HG03520 (cell line): ENCODE results near the gene FBN1.

Experiments used
- ATAC-seq: cut with Tn5 transposase; IDR thresholded peaks from one replicate; pipeline ENCODE4 v1.9.1; 2021; ENCODE audit warnings: mild to moderate bottlenecking, moderate library complexity; ENCODE audit not compliant: unreplicated experiment

The FBN1 gene

DNA sequence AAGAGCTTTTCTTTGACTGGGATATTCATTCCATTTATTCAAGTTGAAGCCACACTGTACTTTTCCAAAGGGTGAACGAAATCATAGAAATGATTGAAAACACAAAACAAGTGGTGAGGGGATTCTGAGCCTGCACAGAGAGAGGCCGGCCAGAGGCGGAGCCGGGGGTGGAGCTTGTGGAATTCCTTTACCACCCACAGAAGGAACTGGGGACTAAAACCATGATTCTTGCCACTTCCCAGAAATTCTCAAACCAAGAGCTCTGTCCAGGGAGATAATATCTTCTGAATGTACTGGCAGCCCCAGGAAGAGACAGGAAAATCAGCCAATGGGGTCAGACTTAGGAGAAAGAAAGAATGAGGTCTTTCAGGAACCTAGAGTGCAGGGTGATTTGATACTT is 20.8 kb downstream of the FBN1 start:
- no peak for ATAC-seq

DNA sequence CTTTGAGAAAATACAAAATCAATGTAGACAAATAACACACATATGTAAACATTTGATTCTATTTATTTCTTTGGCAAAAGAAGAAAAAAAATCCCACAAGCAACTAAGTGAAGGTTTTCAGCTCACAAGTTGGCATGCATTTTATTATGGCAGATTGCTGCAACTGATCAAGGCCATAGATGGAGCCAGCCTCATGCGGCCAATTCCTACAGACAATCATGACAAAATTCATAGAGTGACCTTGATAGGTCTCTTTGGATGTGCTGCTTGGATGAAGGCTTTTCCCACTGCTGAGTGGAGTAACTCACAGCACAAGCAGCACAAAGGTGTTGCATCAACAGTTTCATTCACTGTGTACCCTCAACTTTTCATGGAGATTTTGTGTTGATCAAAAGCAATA is 22.1 kb downstream of the FBN1 start:
- no peak for ATAC-seq

DNA sequence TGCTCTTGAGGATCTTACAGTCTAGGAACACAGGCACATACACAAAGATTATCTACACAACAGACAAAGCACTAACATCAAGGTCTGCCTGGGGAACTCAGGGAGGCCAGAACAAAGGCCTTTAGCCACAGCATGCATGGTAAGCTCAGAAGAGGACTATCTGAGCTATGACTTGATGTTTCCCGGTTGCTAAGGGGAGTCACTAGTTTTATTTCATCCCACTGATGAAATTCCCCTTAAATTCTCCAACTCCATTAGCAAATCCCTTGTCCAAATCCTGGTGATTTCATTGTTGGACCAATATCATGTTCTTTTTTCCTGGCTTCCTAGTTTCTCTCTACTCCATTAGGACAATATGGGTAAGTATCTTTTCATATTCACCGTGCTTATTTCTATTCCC is 23.3 kb downstream of the FBN1 start:
- no peak for ATAC-seq

DNA sequence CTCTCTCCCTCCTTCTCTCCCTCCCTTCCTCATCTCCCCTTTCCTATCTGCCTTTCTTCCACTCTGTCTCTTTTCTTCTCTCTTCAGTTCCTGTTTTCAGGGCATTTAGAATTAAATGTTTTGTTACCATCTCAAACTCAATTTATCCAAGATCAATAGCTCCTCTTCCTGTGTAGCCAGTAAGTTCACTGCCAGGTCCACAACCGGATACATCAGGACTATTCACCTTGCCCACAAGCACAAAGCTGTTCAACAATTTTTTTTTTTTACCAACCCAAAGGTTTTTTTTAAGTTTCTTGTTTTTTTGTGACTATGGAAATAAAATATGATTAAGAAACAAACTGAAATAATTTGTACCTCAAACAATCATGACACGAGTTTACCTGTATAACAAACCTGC is 26.1 kb downstream of the FBN1 start:
- ATAC-seq = no peak

DNA sequence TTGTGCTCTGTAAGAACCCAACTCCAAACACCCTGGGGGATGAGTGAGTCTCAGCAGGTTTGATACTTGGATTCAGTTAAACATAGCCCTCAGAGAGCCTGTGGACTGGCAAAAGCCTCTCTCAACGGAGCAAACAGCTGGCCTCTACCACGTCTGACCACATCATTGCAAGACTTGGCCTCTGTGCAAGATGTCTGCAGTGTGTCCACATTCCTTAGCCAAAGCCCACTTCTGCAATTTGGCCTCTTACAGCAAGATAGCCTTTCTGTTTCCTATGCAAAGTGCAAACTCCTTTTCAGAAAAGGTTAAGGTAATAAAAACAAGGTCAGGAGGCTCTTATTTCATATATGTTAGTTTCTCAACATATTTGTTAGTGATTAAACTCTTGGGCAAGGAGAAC is 27.9 kb downstream of the FBN1 start:
- no peak for ATAC-seq

DNA sequence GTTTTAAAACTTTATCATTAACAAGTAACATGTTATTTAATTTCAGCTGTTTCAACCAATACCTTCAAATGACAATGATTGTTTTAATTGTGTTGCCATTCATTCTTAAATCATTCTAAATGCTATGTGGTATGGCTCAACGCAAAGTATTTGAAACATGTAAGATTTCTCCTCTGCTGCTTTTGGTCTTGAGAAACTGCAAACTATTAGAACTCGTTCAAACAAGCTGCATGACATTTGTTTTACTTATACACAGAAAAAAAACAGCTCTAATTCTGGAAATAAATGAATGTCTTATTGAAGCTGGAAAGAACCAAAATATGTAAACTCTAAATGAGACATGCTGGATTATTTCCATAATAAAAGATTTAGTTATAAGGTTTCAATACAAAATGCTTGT is 29.3 kb downstream of the FBN1 start:
- ATAC-seq = no peak

DNA sequence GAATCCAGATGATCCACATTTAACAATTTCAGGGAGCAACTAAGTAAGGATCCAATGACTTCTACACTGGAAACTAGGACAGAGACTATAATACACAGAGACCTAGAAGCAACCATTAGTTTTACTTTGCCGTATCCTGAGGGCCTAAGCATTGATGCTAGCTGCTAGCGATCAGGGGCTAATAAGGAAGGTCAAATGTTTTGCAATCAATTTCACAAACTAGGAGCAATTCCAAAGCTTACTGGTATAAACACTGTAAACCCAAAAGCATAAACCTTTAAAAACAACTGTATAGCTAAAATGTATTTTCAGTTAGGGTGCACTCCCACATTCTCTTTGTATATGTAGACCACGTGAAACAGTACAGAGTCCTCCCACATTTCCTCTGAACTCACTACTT is 31.5 kb downstream of the FBN1 start:
- ATAC-seq = no peak

DNA sequence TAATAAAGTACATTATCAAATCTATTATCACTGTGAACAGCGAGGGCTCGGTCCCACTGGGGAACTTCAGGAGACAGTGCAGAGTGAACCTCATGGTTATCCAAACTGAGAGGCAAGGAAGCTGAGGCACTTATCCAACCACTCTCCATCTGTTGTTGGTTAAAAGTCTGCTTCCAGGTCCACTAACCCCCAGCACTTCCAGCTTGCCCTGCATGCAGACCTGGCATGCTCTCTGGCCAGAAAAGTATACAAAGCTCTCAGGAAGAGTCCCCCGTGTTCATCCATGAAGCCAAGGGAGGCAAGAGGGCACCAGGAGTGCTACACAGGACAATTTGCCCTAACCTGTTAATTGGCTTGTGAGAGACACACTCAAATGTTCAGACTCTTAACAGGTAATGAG is 36.0 kb downstream of the FBN1 start:
- no peak for ATAC-seq

DNA sequence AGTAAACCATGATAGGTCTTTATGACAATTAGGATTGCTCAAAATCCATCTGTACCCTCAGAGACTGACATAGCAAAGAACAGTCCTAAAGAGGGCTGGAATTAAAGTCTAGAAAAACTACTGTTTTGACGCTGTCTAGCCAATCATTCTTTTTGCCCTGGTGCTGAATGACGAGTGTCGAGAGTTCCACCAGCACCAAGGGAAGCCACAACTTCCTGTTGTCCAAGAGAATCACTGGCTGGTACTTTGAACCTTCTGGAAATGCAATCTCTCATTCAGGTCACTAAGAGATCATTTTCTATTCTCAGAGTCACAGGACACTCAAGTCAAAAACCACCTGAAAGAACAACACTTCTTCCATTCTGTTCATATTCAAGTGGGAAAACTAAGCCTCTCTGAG is 37.7 kb downstream of the FBN1 start:
- ATAC-seq = no peak

DNA sequence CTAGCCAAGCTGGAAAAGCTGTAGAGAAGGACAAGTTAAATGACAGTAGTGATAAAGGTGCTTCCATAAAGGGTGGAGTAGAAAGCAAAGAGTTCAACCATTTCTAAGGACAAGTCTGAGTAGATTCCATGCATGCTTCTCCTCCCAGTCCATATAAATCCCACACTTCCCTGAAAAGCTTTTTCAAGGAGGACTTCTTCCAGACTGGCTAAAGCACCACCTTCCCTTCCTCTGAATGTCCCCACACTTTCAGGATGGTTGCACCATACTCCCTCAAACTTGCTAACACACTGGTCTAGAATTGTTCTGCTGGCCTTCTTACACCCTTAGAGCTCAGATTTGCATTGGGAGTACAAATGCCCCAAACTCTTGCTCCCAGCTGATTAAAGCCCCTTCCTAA is 40.9 kb downstream of the FBN1 start:
- no peak for ATAC-seq

DNA sequence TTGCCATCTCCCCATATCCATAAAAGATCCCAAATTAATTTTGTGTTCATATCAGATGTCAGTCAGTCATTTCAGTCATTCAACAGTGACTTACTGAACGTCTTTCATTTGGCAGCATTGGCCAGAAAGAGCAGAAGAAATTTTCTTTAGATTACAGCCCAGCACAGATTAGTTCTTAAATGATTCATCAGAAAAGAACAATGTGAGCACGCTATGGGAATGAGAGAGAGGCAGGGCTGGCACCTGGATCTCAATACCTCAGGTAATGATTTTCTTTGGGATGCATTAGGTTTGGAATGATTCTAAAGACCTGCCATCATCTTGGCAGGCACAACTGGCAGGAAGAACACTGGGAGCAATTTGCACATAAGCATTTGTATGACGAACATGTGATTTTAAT is 41.6 kb downstream of the FBN1 start:
- ATAC-seq = no peak

DNA sequence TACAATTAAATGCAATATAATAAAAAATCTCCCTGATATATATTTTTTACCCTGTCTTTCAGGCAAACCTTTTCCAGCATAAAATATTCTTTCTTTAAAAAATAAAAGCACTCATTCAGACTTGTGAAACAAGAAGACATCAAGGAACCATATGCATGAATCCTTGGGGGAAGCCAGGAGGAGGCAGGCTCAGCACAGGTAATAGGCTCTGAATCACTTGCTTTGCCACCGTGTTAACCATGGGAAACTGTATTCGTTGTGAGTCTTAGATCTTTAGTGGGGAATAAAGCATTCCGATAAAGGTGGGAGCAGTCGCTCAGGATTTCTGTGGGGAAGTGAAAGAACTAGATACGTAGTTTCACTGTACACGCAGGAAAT is 42.4 kb downstream of the FBN1 start:
- no peak for ATAC-seq

DNA sequence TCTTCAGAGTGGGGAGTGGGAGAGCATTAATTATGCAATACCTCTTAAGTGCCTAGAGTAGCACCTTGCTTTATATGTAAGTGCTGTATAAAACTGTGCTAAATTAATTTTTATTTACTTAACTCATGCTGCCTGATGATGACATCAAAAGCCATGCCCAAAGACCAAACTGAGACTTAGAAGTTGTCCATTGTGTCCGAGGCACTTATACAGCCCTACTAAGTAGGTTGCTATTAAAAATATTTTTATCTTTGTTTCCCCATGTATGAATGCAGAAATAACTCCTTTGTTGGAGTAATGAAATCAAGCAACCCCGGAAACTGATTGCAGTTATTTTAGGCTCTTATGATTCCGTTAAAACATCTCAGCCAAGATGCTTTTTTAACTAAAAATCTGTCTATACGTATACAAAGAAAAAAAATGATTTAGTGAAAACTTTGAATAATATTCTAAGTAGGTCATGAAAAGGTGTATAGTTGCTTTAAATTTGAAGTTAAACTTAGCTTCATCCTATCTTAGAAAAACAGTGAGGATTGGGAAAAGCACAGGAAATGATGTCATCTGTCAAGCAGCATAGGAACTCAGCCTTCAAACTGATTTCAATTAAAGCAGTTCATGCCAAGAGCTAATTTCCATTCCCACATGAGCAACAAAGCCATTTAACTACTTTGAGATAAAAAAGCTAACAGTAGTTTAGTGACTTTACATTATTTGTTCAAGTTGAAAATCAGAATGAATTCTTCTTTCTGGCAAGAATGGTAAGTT is 43.0 kb downstream of the FBN1 start:
- ATAC-seq = no peak

DNA sequence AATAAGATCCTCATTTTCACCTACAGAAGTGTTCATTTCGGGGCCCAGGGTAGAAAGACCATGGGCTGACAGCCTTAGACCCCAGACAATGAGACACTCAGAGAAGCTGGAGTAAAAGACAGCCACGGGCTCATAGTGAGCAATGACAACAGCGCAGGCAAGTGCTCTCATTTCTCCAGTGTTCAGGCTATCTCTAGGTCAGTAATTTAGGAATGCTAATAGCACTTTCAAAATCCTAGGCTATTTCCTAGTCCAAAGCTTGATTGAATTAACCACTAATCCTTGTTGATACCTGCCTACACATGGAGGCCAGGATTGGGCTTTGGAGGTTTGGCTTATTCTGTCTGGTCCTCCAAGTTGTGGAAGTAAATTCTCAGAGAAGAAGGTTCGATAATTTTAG is 44.4 kb downstream of the FBN1 start:
- no peak for ATAC-seq

DNA sequence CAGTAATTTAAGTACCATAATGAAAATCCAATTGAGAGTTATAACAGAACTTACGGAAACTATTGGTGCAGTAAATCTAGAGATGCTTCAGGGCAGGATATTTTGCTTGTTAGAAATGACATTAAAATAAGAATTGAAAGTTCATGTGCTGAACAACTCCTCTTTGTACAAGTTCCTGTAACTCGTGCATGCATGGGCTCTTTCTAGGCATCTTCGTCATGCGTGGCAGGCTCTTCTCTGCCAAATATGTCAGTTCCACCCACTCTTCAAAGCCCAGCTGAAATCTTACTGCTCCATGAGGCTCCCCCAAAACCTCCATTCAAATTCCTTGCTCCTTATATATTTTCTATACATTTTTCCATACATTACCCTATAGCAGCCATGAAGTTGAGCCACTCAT is 48.7 kb downstream of the FBN1 start:
- no peak for ATAC-seq

DNA sequence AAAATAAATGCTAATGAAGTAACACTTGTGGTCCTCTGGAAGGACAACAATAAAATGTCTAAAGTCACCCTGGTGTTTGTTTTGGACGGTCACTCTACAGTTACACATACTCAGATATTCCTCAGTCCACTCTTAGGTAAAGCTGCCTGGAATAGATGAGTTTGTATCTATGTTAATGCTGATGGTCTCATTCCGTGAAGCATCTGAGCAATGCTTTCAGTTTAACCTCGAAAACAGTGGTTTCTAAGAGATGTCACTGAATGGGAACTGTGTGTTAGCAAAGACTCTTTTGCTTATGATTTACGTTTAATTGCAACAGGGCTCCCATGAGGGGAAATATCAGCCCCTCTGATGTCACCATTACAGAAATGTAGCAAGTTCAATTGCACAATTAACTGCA is 49.1 kb downstream of the FBN1 start:
- ATAC-seq = peak; percentile 61

DNA sequence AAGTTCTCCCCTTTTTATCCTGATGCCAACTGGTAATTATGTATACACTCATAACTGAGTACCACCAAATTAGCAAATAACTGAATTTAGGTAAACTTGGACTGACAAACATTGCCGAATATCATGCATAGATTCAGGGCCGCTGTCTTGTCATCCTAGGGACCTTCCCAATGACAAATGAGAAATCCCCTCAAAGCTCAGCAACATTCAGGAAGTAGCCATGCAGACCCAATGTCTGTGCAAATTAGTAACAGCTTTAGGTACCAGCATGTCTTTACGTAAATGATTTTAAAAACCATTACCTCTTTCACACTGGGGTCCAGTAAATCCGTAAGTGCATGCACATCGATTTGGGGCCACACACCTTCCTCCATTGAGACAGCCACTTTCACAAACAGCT is 49.5 kb downstream of the FBN1 start:
- ATAC-seq = peak; percentile 33

DNA sequence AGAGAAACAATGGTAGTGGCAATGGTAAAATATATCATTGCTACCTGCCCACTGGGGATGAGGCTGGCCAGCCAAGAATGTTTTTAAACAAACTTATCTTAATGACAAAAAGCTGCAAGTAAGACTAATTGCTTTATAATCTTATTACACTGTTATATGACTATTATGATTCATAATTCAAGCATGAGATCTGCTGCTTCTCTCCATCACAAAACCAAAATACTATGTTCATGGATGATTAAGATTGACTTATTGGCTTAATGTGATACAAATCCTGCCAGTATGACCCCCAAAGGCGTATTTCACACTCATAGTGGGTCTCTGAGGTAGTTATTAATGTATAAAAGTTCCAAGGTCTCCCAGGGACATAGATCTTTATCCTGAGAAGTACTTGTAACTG is 52.6 kb downstream of the FBN1 start:
- ATAC-seq = no peak

DNA sequence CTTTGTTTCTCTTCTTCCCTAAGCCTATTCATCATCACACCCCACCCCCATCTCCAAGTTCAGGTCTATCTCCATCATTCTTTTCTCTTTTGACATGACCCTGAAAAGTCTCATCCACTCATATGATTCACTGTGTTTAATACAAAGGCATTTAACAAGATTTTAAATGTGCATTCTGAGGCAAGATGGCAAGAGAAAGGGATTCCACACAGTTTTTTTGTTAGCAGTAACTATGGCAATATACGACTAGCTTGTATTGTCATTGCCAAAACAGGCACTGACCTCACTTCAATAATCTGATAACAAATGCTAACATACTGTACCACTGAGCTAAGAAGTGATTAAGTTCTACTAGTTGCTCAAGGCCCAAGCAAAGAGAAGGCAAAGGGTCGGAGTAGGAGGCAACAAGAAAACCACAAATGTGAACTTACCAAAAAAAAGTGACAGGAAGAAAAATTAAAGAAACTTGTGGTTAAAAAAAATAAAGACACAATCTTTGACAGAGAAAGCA is 53.2 kb downstream of the FBN1 start:
- ATAC-seq = no peak

DNA sequence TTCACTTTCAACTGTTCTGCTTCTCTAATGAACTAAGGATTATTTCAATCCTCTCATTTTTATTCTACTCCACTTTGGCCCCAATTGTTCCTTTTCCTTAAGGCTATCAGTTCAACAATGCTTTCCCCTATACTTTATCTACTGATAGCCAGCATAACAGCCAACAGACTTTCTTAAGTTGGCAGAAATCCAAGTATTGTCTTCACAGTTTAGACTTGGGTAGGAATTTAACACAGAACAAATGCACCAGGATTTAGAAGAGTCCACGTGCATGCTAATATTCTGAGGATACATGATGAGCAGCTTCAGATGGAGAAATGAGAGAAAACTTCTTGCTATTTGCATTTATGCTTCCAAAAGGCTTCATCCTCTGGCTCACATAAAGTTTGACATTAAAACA is 54.8 kb downstream of the FBN1 start:
- ATAC-seq = no peak

DNA sequence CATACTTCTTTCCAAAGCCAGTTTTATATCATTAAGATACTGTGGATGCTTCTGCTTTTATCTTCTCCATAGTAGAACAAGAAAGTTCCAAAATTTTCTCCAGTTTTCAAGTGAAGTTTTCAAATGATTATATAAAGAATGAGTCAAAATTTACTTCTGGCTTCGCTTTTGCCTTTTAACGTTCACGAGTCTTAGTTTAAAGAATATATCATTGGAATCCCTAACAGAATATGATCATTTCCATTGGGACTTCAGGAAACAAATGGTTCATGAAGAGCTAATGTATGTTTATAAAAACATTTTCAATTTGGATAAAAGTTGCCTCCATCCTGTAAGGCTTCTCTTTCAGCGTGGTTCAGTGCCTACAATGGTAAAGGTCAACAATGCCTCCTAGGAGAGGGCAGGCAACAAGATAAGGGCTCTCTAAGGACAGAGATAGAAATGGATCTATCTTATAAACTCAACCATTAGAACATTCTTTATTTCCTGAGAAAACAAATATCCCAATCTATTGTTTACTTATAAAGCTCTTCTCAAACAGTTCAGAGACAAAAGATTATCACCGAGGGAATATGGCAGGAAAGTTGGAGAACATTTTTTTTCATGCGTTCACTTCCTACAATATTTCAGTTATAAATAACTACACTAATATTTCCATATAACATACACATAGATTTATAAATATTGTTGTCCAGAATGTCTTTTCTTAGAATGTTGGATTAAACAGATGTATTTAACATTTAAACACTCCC is 60.5 kb downstream of the FBN1 start:
- ATAC-seq = no peak

DNA sequence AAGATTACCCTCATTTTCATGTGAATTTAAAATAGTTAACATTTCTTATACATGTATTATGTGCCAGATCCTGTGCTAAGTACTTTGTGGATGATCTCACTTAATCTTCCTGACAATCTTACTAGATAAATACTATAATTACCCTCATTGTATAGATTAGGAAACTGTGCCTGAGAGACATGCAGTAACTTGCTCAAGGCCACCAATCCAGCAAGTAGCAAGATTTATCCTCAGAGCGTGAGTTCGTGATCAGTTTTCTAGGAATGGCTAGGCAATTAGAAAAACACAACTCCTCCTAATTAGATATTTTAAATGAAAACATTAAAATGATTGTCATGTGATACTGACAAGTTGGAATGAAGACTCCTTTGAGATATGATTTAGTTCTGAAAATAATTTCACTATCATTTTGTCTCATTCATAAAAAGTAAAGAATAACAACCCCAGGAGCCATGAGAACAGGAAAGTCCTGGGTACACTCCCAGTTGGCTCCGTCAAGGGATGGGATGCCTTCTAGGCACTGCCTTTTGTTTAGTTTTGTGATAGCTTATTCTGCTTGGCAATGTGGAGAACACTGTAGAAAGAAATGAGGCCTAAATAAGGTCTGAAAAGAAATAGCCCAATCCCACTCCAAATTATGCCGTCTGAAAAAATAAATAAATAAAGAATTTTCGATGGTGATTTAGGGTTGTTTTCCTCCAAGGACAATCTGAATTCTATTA is 61.3 kb downstream of the FBN1 start:
- ATAC-seq = no peak
